ENCODE results near the gene GOLGA6L9.
"Not testable (repeated sequence)": the region's sequence is repeated elsewhere in the genome, so short reads cannot be mapped to it uniquely, and the experiment has no call there.

GOLGA6L9 gene, protein sequence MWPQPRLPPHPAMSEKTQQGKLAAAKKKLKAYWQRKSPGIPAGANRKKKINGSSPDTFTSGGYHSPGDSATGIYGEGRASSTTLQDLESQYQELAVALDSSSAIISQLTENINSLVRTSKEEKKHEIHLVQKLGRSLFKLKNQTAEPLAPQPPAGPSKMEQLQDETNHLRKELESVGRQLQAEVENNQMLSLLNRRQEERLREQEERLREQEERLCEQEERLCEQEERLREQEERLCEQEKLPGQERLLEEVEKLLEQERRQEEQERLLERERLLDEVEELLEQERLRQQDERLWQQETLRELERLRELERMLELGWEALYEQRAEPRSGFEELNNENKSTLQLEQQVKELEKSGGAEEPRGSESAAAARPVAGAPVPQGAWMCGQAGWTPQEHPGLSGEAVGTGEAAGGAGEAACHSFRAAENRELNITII

DNA sequence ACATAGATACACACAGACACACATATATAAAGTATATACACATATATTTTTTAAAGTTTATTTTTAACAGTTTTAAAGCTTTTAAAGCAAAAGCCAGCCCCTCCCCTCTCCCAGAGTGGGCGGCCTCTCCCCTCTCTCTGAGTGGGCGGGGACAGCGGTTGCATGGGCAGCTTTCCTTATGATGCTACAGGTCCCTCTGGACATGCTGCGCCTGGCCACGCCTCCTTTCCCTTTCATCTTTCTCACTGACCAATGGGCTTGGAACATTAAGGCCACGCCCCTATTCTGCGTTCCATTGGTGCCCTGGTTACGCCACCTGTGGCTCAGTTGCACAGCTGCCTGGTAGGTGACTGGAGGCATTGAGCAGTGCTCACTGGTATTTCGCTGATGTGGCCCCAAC, at the start of gene GOLGA6L9:
GOLGA6L9 (plus strand) TSS at position 124 of the 400 bp plus-strand sequence; CDS start at position 388, 264 bp downstream.
- not testable (repeated sequence) for H3K27ac ChIP-seq (ENCODE audit: low read depth, low read length); H3K9ac ChIP-seq (ENCODE audit: low read length in 5 of 5); H3K27me3 ChIP-seq (ENCODE audit: control insufficient read depth in 5 of 5, insufficient read depth in 4 of 5, low read length in 5 of 5); H3K36me3 ChIP-seq (ENCODE audit: control insufficient read depth in 5 of 5, insufficient read depth in 5 of 5, low read length in 5 of 5); H3K4me1 ChIP-seq (ENCODE audit: control insufficient read depth in 5 of 5, insufficient read depth in 5 of 5, low read length in 5 of 5); H3K9me3 ChIP-seq (ENCODE audit: control insufficient read depth in 5 of 5, low read length in 5 of 5); H3K4me3 ChIP-seq (ENCODE audit: low read depth in 1 of 5, low read length in 5 of 5)

GRCh38 chr15:82381330-82381955, 48.2 kb upstream of the GOLGA6L9 start:
- H3K4me3 ChIP-seq (ENCODE audit: low read depth in 1 of 5, low read length in 5 of 5); H3K4me1 ChIP-seq (ENCODE audit: control insufficient read depth in 5 of 5, insufficient read depth in 5 of 5, low read length in 5 of 5); H3K9me3 ChIP-seq (ENCODE audit: control insufficient read depth in 5 of 5, low read length in 5 of 5); H3K9ac ChIP-seq (ENCODE audit: low read length in 5 of 5); H3K36me3 ChIP-seq (ENCODE audit: control insufficient read depth in 5 of 5, insufficient read depth in 5 of 5, low read length in 5 of 5); H3K27ac ChIP-seq (ENCODE audit: low read depth, low read length); H3K27me3 ChIP-seq (ENCODE audit: control insufficient read depth in 5 of 5, insufficient read depth in 4 of 5, low read length in 5 of 5): not testable (repeated sequence)

- not testable (repeated sequence) for H3K27me3 ChIP-seq (ENCODE audit: control insufficient read depth in 5 of 5, insufficient read depth in 4 of 5, low read length in 5 of 5); H3K27ac ChIP-seq (ENCODE audit: low read depth, low read length); H3K9me3 ChIP-seq (ENCODE audit: control insufficient read depth in 5 of 5, low read length in 5 of 5); H3K4me3 ChIP-seq (ENCODE audit: low read depth in 1 of 5, low read length in 5 of 5); H3K4me1 ChIP-seq (ENCODE audit: control insufficient read depth in 5 of 5, insufficient read depth in 5 of 5, low read length in 5 of 5); H3K36me3 ChIP-seq (ENCODE audit: control insufficient read depth in 5 of 5, insufficient read depth in 5 of 5, low read length in 5 of 5); H3K9ac ChIP-seq (ENCODE audit: low read length in 5 of 5)
Measured at GRCh38 chr15:82387209-82387608, 42.4 kb upstream of the GOLGA6L9 start.

DNA sequence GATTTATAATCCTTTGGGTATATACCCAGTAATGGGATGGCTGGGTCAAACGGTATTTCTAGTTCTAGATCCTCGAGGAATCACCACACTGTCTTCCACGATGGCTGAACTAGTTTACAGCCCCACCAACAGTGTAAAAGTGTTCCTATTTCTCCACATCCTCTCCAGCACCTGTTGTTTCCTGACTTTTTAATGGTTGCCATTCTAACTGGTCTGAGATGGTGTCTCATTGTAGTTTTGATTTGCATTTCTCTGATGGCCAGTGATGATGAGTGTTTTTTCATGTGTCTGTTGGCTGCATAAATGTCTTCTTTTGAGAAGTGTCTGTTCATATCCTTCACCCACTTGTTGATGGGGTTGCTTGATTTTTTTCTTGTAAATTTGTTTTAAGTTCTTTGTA, 39.5 kb upstream of the GOLGA6L9 start:
- H3K9me3 ChIP-seq (ENCODE audit: control insufficient read depth in 5 of 5, low read length in 5 of 5); H3K36me3 ChIP-seq (ENCODE audit: control insufficient read depth in 5 of 5, insufficient read depth in 5 of 5, low read length in 5 of 5); H3K4me1 ChIP-seq (ENCODE audit: control insufficient read depth in 5 of 5, insufficient read depth in 5 of 5, low read length in 5 of 5): not testable (repeated sequence)

DNA sequence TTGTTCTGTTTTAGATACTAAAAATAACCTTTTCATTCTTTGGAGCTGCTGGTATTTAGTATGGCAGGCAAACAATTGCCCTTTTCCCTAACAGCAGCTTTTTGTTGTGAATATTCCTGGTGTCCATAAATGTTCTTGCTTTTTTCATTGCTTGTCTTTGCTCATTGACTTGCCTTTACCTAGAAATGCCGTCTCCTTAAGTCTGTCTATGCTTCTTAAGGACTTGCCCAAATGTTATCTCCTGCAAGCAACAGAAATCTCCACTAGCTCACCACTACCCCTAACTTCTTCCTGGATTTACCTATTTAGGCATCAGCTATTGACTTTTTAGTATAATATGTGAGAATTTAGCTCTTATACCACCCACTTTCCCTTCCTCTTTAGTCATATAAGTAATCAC, 37.5 kb upstream of the GOLGA6L9 start:
- not testable (repeated sequence) for H3K9ac ChIP-seq (ENCODE audit: low read length in 5 of 5); H3K36me3 ChIP-seq (ENCODE audit: control insufficient read depth in 5 of 5, insufficient read depth in 5 of 5, low read length in 5 of 5); H3K4me1 ChIP-seq (ENCODE audit: control insufficient read depth in 5 of 5, insufficient read depth in 5 of 5, low read length in 5 of 5); H3K27ac ChIP-seq (ENCODE audit: low read depth, low read length); H3K27me3 ChIP-seq (ENCODE audit: control insufficient read depth in 5 of 5, insufficient read depth in 4 of 5, low read length in 5 of 5); H3K9me3 ChIP-seq (ENCODE audit: control insufficient read depth in 5 of 5, low read length in 5 of 5); H3K4me3 ChIP-seq (ENCODE audit: low read depth in 1 of 5, low read length in 5 of 5)

More for the DNA sequence above, 39.5 kb upstream of the GOLGA6L9 start:
- not testable (repeated sequence) for H3K27me3 ChIP-seq (ENCODE audit: control insufficient read depth in 5 of 5, insufficient read depth in 4 of 5, low read length in 5 of 5); H3K9ac ChIP-seq (ENCODE audit: low read length in 5 of 5); H3K4me3 ChIP-seq (ENCODE audit: low read depth in 1 of 5, low read length in 5 of 5); H3K27ac ChIP-seq (ENCODE audit: low read depth, low read length)

- Histone ChIP-seq H3K27ac (ENCODE audit: low read depth, low read length) (no peak overlapping the region), H3K36me3 (ENCODE audit: control insufficient read depth in 5 of 5, insufficient read depth in 5 of 5, low read length in 5 of 5) (no peaks in the 10 kb centered on the region), H3K9ac (ENCODE audit: low read length in 5 of 5) (no peak overlapping the region), H3K4me3 (ENCODE audit: low read depth in 1 of 5, low read length in 5 of 5) (no peak overlapping the region), H3K4me1 (ENCODE audit: control insufficient read depth in 5 of 5, insufficient read depth in 5 of 5, low read length in 5 of 5) (no peaks in the 10 kb centered on the region), H3K27me3 (ENCODE audit: control insufficient read depth in 5 of 5, insufficient read depth in 4 of 5, low read length in 5 of 5) (no peaks in the 10 kb centered on the region), H3K9me3 (ENCODE audit: control insufficient read depth in 5 of 5, low read length in 5 of 5) (no peaks in the 10 kb centered on the region)
Measured at GRCh38 chr15:82393671-82394070, 35.9 kb upstream of the GOLGA6L9 start.

- H3K9me3 ChIP-seq (ENCODE audit: control insufficient read depth in 5 of 5, low read length in 5 of 5); H3K4me1 ChIP-seq (ENCODE audit: control insufficient read depth in 5 of 5, insufficient read depth in 5 of 5, low read length in 5 of 5); H3K27me3 ChIP-seq (ENCODE audit: control insufficient read depth in 5 of 5, insufficient read depth in 4 of 5, low read length in 5 of 5); H3K36me3 ChIP-seq (ENCODE audit: control insufficient read depth in 5 of 5, insufficient read depth in 5 of 5, low read length in 5 of 5); H3K4me3 ChIP-seq (ENCODE audit: low read depth in 1 of 5, low read length in 5 of 5); H3K9ac ChIP-seq (ENCODE audit: low read length in 5 of 5); H3K27ac ChIP-seq (ENCODE audit: low read depth, low read length): not testable (repeated sequence)
Measured at GRCh38 chr15:82395788-82396187, 33.8 kb upstream of the GOLGA6L9 start.

GRCh38 chr15:82397817-82398216, 31.8 kb upstream of the GOLGA6L9 start:
- Histone ChIP-seq H3K9me3 (ENCODE audit: control insufficient read depth in 5 of 5, low read length in 5 of 5) (no peaks in the 10 kb centered on the region), H3K9ac (ENCODE audit: low read length in 5 of 5) (no peak overlapping the region), H3K27me3 (ENCODE audit: control insufficient read depth in 5 of 5, insufficient read depth in 4 of 5, low read length in 5 of 5) (no peaks in the 10 kb centered on the region), H3K27ac (ENCODE audit: low read depth, low read length) (no peak overlapping the region), H3K4me1 (ENCODE audit: control insufficient read depth in 5 of 5, insufficient read depth in 5 of 5, low read length in 5 of 5) (no peaks in the 10 kb centered on the region), H3K36me3 (ENCODE audit: control insufficient read depth in 5 of 5, insufficient read depth in 5 of 5, low read length in 5 of 5) (no peaks in the 10 kb centered on the region), H3K4me3 (ENCODE audit: low read depth in 1 of 5, low read length in 5 of 5) (no peak overlapping the region)

DNA sequence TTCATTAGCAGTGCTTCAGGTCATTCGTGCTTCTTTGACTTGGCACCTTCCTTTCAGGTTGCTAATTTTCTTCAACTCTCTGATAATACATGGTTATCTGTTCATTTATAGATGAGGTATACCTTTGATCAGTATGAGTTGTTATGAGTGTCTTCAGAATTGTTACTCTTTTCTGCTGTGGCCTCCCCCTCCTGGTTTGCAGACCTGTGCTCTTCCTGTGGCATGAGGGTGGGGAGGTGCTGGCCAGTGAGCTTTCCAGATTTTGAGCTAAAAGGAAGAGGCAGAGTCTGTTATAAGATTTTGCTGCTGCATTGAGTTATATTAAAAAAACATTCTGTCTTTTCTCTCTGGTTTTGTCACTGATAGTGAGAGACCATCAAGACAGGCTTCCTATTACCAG, 30.8 kb upstream of the GOLGA6L9 start:
- H3K9me3 ChIP-seq (ENCODE audit: control insufficient read depth in 5 of 5, low read length in 5 of 5) = no peaks in the 10 kb centered on the region
- no peaks in the 10 kb centered on the region for H3K36me3 ChIP-seq (ENCODE audit: control insufficient read depth in 5 of 5, insufficient read depth in 5 of 5, low read length in 5 of 5)
- no peak overlapping the region for H3K9ac ChIP-seq (ENCODE audit: low read length in 5 of 5)
- H3K4me3 ChIP-seq (ENCODE audit: low read depth in 1 of 5, low read length in 5 of 5) = no peak overlapping the region
- no peaks in the 10 kb centered on the region for H3K4me1 ChIP-seq (ENCODE audit: control insufficient read depth in 5 of 5, insufficient read depth in 5 of 5, low read length in 5 of 5)
- no peaks in the 10 kb centered on the region for H3K27me3 ChIP-seq (ENCODE audit: control insufficient read depth in 5 of 5, insufficient read depth in 4 of 5, low read length in 5 of 5)
- no peak overlapping the region for H3K27ac ChIP-seq (ENCODE audit: low read depth, low read length)

GRCh38 chr15:82399366-82400103, 30.1 kb upstream of the GOLGA6L9 start:
- H3K36me3 ChIP-seq (ENCODE audit: control insufficient read depth in 5 of 5, insufficient read depth in 5 of 5, low read length in 5 of 5); H3K27ac ChIP-seq (ENCODE audit: low read depth, low read length); H3K9ac ChIP-seq (ENCODE audit: low read length in 5 of 5); H3K4me3 ChIP-seq (ENCODE audit: low read depth in 1 of 5, low read length in 5 of 5); H3K9me3 ChIP-seq (ENCODE audit: control insufficient read depth in 5 of 5, low read length in 5 of 5); H3K4me1 ChIP-seq (ENCODE audit: control insufficient read depth in 5 of 5, insufficient read depth in 5 of 5, low read length in 5 of 5); H3K27me3 ChIP-seq (ENCODE audit: control insufficient read depth in 5 of 5, insufficient read depth in 4 of 5, low read length in 5 of 5): not testable (repeated sequence)

All from subcutaneous abdominal adipose tissue (tissue), 5 donors.